Liver (tissue), 9 donors: Measurements from ENCODE around the gene MKNK2. TPM values are rescaled to one million over a fixed set of nuclear protein-coding genes. Genes with fewer than 3 reads are reported as not detected.

Experiments used
- DNase-seq: peaks from one replicate; pipeline ENCODE4 v3.0.0-alpha.2; 2017; ENCODE audit warnings: low spot score
- H3K27ac ChIP-seq, 2 donors: one replicate each; pipeline ENCODE4 v1.7.0; 2013; ENCODE audit warnings: inconsistent platforms in 2 of 2, low read length in 2 of 2, control low read depth in 1 of 2, low read depth in 1 of 2, mild to moderate bottlenecking in 1 of 2
- H3K27me3 ChIP-seq, 4 donors: one replicate each; pipeline versions ENCODE4 v1.6.1 to v1.7.0; 2013; ENCODE audit warnings: low read length in 3 of 4, inconsistent platforms in 1 of 4, mild to moderate bottlenecking in 1 of 4, moderate library complexity in 1 of 4; ENCODE audit not compliant: control insufficient read depth in 4 of 4, insufficient read depth in 4 of 4
- H3K36me3 ChIP-seq, 4 donors: one replicate each; pipeline versions ENCODE4 v1.6.1 to v1.7.0; 2013; ENCODE audit warnings: low read length in 3 of 4, mild to moderate bottlenecking in 3 of 4, low read depth in 1 of 4, moderate library complexity in 1 of 4; ENCODE audit not compliant: control insufficient read depth in 4 of 4, insufficient read depth in 3 of 4
- H3K4me1 ChIP-seq, 4 donors: one replicate each; pipeline versions ENCODE4 v1.6.1 to v1.7.0; 2013; ENCODE audit warnings: low read length in 3 of 4, mild to moderate bottlenecking in 3 of 4, moderate library complexity in 1 of 4; ENCODE audit not compliant: control insufficient read depth in 4 of 4, insufficient read depth in 4 of 4
- H3K4me3 ChIP-seq, 3 donors: one replicate each; pipeline versions ENCODE4 v1.6.1 to v1.7.0; 2013; ENCODE audit warnings: low read length in 3 of 3, control low read depth in 1 of 3, low read depth in 1 of 3, mild to moderate bottlenecking in 1 of 3
- H3K9ac ChIP-seq, 2 donors: one replicate each; pipeline ENCODE4 v1.7.0; 2013; ENCODE audit warnings: low read length in 2 of 2, mild to moderate bottlenecking in 2 of 2, moderate library complexity in 2 of 2, control low read depth in 1 of 2, low read depth in 1 of 2
- H3K9me3 ChIP-seq, 4 donors: one replicate each; pipeline versions ENCODE4 v1.6.1 to v1.7.0; 2013; ENCODE audit warnings: low read length in 3 of 4; ENCODE audit not compliant: control insufficient read depth in 4 of 4
- CTCF ChIP-seq: fragments of 150-350 bp; IDR thresholded peaks from 2 replicates; pipeline ENCODE4 v1.5.1; 2017; ENCODE audit warnings: improper control_type of control experiment, low read depth, low read length; ENCODE audit not compliant: missing input control
- EGR1 ChIP-seq, 2 donors: IDR thresholded peaks; 2 replicates each; pipeline ENCODE4 v1.6.1; 2016 to 2018; ENCODE audit warnings: antibody characterized with exemption in 2 of 2, low read depth in 2 of 2
- FOXA1 ChIP-seq: IDR thresholded peaks from 2 replicates; pipeline ENCODE4 v1.6.1; 2016; ENCODE audit warnings: antibody characterized with exemption
- FOXA2 ChIP-seq: IDR thresholded peaks from 2 replicates; pipeline ENCODE4 v1.6.1; 2016; ENCODE audit warnings: antibody characterized with exemption
- GABPA ChIP-seq, 2 donors: IDR thresholded peaks in 1 of 2; conservative IDR thresholded peaks in 1 of 2; 2 replicates each; pipeline ENCODE4 v1.6.1; 2016; ENCODE audit warnings: antibody characterized with exemption in 2 of 2, mild to moderate bottlenecking in 1 of 2, moderate library complexity in 1 of 2
- HNF4A ChIP-seq, 2 donors: conservative IDR thresholded peaks; 2 replicates each; pipeline ENCODE4 v1.6.1; 2016; ENCODE audit warnings: antibody characterized with exemption in 2 of 2, mild to moderate bottlenecking in 2 of 2
- HNF4G ChIP-seq: IDR thresholded peaks from 2 replicates; pipeline ENCODE4 v1.6.1; 2016; ENCODE audit warnings: antibody characterized with exemption
- RAD21 ChIP-seq, 2 donors: IDR thresholded peaks; 2 replicates each; pipeline ENCODE4 v1.6.1; 2016; ENCODE audit warnings: antibody characterized with exemption in 2 of 2, mild to moderate bottlenecking in 2 of 2
- SP1 ChIP-seq: IDR thresholded peaks from 2 replicates; pipeline ENCODE4 v1.6.1; 2018; ENCODE audit warnings: antibody characterized with exemption, mild to moderate bottlenecking
- TAF1 ChIP-seq: conservative IDR thresholded peaks from 2 replicates; pipeline ENCODE4 v1.6.1; 2016; ENCODE audit warnings: antibody characterized with exemption, mild to moderate bottlenecking
- YY1 ChIP-seq: IDR thresholded peaks from 2 replicates; pipeline ENCODE4 v1.6.1; 2016; ENCODE audit warnings: antibody characterized with exemption, mild to moderate bottlenecking
- WGBS: extraction: QIAGEN DNeasy Blood & Tissue Kit; methylation state at CpG from one replicate; pipeline ENCODE4 v1.1.7; 2013; 5-methylcytosine and 5-hydroxymethylcytosine counted together
- polyA plus RNA-seq, 2 donors: library from polyadenylated mRNA; stranded (reverse) in 1 of 2; unstranded in 1 of 2; fragments of 200-250 nt in 1 of 2; fragments of >200 nt in 1 of 2; fragmentation: Nextera tagmentation in 1 of 2; extraction: Ambion mirVana in 1 of 2; gene quantifications; one replicate each; pipeline versions ENCODE4 v1.2.1 to v1.2.3, GENCODE V29; 2013 to 2015
- total RNA-seq, 2 donors: library from RNA; depleted of rRNA; stranded (reverse); fragments of >200 nt; gene quantifications; one replicate each; pipeline ENCODE4 v1.2.3, GENCODE V29; 2014
- TF ChIP-seq, protein P1 (sequence below): IDR thresholded peaks from 2 replicates; pipeline ENCODE4 v1.6.1; 2016; ENCODE audit warnings: antibody characterized with exemption
- TF ChIP-seq, protein P2 (sequence below): IDR thresholded peaks from 2 replicates; pipeline ENCODE4 v1.6.1; 2016; ENCODE audit warnings: antibody characterized with exemption
- TF ChIP-seq, protein P3 (sequence below): IDR thresholded peaks from 2 replicates; pipeline ENCODE4 v1.6.1; 2016; ENCODE audit warnings: antibody characterized with exemption, mild to moderate bottlenecking
- TF ChIP-seq, protein P4 (sequence below): IDR thresholded peaks from 2 replicates; pipeline ENCODE4 v1.6.1; 2016; ENCODE audit warnings: antibody characterized with exemption
- donor health status: healthy.
- donor health status: healthy.
- donor health status: healthy.
- donor health status: healthy.
- donor health status: healthy.

MKNK2 gene
- total and polyA plus RNA-seq, 4 donors: 24.7 to 105 (median 46.4) TPM

- H3K27ac ChIP-seq: peak overlapping the region in 1 of 2 donors; percentile 10
- H3K36me3 ChIP-seq: peaks cover 5 to 27% (median 11%) of the 10 kb centered on the region in 4 donors
- peaks cover 46 to 86% (median 79%) of the 10 kb centered on the region in 4 donors for H3K4me1 ChIP-seq
- H3K9me3 ChIP-seq: no peaks in the 10 kb centered on the region
- H3K27me3 ChIP-seq: no peaks in the 10 kb centered on the region
- no peak overlapping the region for H3K9ac ChIP-seq
- peak; percentile 40 for DNase-seq
- no peak overlapping the region for H3K4me3 ChIP-seq
- 79% methylated on average over 11 of the region's 11 CpGs for WGBS
- TF ChIP-seq SP1 (no peak), TAF1 (no peak), HNF4A (conservative IDR thresholded peaks at IDR 0.05) (no peak), FOXA2 (no peak), RAD21 (IDR thresholded peaks at IDR 0.05) (no peak), EGR1 (IDR thresholded peaks at IDR 0.05; ENCODE audit: low read depth in 2 of 2) (no peak), CTCF (no peak), GABPA (IDR thresholded peaks at IDR 0.05 in 1 of 2, conservative IDR thresholded peaks at IDR 0.05 in 1 of 2) (no peak), YY1 (no peak), HNF4G (no peak), FOXA1 (no peak)
- TF ChIP-seq, protein P1, sequence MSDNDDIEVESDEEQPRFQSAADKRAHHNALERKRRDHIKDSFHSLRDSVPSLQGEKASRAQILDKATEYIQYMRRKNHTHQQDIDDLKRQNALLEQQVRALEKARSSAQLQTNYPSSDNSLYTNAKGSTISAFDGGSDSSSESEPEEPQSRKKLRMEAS: no peak
- TF ChIP-seq, protein P2, sequence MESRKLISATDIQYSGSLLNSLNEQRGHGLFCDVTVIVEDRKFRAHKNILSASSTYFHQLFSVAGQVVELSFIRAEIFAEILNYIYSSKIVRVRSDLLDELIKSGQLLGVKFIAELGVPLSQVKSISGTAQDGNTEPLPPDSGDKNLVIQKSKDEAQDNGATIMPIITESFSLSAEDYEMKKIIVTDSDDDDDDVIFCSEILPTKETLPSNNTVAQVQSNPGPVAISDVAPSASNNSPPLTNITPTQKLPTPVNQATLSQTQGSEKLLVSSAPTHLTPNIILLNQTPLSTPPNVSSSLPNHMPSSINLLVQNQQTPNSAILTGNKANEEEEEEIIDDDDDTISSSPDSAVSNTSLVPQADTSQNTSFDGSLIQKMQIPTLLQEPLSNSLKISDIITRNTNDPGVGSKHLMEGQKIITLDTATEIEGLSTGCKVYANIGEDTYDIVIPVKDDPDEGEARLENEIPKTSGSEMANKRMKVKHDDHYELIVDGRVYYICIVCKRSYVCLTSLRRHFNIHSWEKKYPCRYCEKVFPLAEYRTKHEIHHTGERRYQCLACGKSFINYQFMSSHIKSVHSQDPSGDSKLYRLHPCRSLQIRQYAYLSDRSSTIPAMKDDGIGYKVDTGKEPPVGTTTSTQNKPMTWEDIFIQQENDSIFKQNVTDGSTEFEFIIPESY: no peak
- TF ChIP-seq, protein P3, sequence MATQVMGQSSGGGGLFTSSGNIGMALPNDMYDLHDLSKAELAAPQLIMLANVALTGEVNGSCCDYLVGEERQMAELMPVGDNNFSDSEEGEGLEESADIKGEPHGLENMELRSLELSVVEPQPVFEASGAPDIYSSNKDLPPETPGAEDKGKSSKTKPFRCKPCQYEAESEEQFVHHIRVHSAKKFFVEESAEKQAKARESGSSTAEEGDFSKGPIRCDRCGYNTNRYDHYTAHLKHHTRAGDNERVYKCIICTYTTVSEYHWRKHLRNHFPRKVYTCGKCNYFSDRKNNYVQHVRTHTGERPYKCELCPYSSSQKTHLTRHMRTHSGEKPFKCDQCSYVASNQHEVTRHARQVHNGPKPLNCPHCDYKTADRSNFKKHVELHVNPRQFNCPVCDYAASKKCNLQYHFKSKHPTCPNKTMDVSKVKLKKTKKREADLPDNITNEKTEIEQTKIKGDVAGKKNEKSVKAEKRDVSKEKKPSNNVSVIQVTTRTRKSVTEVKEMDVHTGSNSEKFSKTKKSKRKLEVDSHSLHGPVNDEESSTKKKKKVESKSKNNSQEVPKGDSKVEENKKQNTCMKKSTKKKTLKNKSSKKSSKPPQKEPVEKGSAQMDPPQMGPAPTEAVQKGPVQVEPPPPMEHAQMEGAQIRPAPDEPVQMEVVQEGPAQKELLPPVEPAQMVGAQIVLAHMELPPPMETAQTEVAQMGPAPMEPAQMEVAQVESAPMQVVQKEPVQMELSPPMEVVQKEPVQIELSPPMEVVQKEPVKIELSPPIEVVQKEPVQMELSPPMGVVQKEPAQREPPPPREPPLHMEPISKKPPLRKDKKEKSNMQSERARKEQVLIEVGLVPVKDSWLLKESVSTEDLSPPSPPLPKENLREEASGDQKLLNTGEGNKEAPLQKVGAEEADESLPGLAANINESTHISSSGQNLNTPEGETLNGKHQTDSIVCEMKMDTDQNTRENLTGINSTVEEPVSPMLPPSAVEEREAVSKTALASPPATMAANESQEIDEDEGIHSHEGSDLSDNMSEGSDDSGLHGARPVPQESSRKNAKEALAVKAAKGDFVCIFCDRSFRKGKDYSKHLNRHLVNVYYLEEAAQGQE: no peak
- TF ChIP-seq, protein P4, sequence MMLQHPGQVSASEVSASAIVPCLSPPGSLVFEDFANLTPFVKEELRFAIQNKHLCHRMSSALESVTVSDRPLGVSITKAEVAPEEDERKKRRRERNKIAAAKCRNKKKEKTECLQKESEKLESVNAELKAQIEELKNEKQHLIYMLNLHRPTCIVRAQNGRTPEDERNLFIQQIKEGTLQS: no peak
These were observed 6.9 kb downstream of the MKNK2 start for GRCh38 chr19:2043961-2044708.
